Stimulated activated CD8-positive, alpha-beta memory T cell treated with anti-CD3 and anti-CD28 coated beads, Interleukin-7, amount 100 ng/mL, for 1 hour (primary cell): ENCODE measurements around the gene GPR62.

Experiments
- DNase-seq, 2 donors: peaks; one replicate each; pipeline ENCODE4 v3.0.0-alpha.2; 2020; ENCODE audit warnings: low read depth in 2 of 2

Gene GPR62

DNA sequence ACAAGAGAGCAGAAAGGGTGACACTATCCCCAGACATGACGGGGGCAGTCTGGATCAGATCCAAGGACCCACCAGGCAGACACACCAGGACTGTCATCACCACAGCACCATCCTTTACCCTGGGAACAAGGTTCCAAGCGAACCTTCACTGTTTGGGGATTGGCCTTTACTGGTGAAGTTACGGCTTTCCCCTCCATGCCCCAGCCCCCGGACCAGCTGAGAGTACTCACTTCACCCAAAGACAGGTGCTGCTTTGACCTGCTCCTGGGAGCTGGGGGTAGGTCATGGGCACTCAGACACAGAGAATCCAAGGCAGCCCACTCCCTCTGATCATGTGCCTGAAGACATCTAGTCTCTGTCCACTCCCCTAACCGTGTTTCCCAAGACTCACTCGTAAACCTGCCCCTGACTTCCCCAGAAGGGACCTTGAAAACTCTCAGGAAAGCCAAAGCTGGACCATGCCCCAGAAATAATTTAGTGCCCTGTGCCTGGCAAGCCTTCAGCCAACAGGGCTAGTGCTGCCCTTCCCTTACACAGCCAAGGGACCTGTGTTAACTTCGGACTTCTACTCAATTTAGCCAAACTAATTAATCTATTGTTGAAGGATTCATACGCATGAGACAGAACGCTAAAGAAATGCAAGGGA lies 16.3 kb upstream of the GPR62 start:
- no peak for DNase-seq

DNA sequence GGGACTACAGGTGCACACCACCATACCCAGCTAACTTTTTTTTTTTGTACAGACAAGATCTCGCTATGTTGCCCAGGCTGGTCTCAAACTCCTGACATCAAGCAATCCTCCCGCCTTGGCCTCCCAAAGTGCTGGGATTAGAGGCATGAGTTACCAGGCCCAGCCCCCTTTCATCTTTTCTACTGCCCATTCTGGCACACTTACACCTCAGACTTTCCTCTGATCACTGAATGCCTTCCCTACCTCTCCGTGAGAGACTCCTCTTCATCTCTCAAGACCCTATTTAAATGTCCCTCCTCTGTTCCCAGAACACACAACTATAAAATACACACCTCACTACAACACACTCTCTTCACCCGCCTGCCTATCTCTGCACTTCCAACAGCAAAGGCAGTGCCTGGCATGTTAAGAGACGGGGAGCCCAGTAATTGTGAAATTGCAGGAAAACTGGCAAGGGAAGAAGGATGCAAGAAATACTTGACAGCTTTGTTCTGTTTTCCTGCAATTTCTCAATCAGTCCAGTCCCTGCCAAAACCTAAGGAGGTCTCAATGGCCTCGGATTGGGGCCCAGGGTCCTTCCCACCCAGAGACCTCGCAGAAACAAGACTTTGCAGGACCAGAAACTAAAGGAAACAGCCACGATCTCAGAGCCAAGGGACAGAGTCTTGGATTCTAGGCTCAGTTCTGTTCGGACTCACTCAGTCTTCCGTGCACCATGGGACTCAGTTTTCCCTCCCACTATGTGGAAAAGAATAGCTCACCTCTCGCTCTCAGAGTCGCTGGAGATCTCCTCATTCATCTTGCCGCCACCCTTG lies 14.3 kb upstream of the GPR62 start:
- DNase-seq: no peak

DNA sequence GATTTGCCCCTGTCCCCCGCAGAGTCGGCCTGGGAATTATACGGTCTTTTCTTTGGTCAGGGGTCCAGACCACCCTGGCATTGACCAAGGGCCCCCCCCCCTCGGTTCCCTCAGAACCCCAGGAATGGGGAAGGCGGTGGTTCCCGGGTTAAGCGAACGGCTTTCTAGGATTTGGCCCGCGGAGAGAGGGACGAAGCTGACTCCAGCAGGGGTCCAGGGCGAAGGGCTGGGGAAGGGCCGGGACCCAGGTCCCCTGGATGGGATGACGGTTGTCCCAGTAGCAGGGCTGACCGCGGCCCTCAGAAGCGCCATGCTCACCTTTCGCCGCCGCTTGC lies 13.8 kb upstream of the GPR62 start:
- no peak for DNase-seq

DNA sequence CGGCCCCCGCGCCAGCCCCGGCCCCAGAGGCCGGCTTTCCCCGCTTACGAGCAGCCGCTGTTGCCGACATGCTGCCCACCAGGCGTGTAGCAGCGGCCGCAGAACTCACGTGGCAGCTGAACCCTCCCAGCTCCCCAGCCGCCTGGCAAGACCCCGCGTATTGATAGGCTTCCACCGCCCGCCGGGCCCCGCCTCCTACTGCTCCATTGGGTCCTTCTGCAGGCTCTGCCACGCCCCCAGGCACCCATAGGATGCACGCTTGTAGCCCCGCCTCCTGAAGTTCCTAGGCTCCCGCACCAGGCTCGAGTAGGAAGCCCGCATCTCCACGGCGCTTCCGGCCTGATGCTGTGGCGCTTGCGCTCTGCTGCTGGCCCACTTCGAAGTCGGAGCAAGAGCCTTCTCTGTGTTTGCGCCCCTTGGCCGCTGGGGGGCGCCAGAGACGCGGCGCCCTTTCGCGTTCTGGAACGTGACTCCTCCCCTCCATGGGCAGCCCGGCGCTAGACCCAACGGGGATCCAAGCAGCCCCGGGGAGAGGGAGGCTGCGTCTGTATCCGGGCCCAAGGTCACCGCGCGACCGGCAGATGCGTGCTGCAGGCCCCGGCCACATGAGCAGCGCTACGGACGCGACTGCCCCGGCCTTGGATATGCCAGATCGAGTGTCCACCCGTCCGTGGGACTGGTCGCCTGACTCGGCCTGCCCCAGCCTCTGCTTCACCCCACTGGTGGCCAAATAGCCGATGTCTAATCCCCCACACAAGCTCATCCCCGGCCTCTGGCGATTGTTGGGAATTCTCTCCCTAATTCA lies 13.2 kb upstream of the GPR62 start, which contains the start of the genes PARP3 and RRP9:
TSS of gene PARP3 (plus strand) at position 566 of the 805 bp plus-strand sequence. CDS start 993 bp downstream, outside the sequence.
TSS of gene RRP9 (minus strand) at position 107 of the 805 bp plus-strand sequence. CDS start at position 70, 37 bp downstream.
- peak; percentile 98 for DNase-seq

DNA sequence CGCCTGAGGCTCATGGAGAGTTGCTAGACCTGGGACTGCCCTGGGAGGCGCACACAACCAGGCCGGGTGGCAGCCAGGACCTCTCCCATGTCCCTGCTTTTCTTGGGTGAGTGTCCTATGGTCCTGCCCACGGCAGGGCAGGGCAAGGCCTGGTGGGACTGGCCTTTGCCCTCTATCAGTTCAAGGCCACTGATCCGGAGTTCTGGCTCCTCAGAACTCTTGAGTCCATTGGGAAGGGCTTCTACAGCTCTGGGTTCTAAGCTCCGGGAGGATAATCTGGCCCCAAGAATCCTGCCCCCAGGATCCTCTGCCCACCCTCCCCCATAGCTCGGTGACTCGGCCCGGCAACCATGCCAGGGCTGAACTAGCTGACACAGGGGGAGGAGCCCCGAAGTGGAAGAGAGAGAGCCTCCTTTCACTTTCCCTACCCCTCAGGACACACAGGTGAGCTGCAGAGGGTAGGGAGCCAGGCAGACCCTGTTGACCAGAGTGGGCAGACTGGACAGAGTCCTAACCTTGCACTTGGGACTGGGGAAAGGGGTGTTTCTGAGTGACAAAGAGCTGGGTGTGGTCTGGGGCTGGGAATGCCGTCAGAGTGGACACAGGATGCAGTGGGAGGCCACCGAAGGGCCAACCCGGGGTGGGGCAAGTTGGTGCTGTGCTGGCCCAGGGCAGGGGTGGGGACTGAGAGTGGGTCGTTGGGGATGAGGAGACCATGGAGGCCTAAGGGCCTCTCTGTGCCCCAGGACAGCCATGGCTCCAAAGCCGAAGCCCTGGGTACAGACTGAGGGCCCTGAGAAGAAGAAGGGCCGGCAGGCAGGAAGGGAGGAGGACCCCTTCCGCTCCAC lies 12.4 kb upstream of the GPR62 start:
- DNase-seq: peak in 1 of 2 donors; percentile 9

DNA sequence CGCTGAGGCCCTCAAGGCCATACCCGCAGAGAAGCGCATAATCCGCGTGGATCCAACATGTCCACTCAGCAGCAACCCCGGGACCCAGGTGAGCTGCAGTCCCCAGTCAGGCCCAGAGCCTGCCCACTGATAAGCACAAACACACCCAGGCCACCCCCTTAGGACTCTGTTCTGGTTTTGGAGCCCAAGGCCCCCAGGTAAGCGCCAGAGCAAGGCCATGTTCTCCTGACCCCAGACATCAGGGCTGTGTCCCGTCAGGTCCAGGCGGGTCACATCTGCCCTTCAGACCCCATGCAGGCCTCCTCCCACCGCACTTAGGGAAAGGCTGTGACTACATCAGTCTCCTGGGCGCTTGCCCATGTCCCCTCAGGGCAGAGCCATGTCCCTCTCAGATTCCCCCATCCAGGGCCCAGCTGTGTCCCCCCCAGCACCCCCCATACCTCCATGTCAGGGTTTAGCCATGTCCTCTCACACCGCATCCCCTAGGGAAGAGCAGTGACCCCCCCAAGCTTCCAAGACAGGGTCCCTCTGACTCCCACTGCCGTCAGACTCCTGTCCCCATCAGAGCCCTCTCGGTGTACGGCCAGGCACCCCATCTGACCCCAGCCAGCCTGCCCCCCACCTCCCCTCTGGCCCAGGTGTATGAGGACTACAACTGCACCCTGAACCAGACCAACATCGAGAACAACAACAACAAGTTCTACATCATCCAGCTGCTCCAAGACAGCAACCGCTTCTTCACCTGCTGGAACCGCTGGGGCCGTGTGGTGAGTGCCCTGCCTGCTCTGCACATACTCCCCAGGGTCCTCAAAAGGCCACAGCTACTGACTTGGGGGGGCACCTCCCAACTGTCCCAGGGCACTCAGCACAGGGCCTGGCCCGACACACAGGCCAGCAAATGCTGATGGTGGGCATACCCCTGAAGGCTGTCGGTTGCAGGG lies 11.5 kb upstream of the GPR62 start:
- no peak for DNase-seq

DNA sequence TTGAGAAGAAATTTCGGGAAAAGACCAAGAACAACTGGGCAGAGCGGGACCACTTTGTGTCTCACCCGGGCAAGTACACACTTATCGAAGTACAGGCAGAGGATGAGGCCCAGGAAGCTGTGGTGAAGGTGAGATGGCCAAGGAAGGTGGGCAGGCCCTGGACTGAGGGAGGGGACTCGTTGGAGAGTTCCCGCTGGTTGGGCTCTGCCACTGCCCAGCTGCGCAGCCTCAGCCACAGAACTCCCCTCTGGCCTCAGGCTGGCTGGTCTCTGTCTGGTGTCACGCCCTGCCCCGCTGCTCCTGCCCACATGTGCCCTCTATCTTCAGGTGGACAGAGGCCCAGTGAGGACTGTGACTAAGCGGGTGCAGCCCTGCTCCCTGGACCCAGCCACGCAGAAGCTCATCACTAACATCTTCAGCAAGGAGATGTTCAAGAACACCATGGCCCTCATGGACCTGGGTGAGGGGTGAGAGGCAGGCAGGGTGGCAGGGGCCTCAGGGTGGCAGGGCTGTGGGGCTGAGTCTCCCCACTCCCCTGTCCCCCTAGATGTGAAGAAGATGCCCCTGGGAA lies 10.6 kb upstream of the GPR62 start:
- no peak for DNase-seq

DNA sequence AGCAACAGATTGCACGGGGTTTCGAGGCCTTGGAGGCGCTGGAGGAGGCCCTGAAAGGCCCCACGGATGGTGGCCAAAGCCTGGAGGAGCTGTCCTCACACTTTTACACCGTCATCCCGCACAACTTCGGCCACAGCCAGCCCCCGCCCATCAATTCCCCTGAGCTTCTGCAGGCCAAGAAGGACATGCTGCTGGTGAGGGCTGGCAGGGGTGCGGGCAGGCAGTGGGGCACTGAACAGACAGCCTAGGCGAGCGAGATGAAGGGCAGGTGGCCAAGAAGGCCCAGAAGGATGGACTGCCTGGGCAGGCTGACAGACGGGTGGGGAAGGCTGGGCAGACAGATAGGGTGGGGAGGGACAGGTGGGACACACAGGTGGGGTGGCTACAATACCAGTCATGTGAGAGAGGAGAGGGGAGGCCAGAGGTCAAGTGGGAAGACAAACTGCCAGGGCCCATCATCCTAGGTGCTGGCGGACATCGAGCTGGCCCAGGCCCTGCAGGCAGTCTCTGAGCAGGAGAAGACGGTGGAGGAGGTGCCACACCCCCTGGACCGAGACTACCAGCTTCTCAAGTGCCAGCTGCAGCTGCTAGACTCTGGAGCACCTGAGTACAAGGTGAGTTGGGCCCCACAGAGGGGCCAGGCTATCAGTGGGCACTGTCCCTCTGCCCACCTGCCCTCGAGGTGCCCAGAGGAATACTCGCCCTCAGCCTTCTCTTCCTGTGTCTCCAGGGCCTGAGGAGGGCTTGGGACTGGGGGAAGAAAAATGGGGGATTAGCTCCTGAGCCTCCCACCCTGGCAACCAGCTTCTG lies 9.9 kb upstream of the GPR62 start:
- DNase-seq: no peak

DNA sequence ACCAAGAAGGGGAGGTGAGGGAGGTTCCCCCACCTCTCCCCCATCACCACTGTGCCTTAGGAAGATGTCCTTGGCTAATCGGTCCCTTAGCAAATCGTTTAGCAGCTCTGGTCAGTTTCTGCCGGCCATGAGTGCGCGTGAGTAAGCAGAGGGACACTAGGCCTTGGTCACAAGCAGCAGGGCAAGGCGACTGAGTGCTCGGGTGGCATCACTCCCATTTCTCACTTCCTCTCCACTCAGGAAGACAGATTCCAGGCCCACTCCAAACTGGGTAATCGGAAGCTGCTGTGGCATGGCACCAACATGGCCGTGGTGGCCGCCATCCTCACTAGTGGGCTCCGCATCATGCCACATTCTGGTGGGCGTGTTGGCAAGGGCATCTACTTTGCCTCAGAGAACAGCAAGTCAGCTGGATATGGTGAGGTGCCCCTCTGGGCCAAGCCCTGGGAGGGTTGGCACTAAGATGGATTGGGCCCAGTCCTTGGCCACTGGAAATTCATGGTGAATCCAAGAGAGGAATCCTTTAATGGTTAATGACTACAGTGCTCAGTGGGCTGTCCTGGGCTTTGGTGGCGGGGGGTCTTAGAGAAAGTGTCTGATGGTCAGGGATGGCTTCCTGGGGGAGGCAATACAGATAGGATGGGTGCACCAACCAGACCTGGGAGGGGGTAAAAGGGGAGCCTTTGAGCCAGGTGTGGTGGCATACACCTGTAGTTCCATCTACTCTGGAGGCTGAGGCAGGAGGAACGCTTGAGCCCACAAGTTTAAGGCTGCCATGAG lies 9.1 kb upstream of the GPR62 start:
- DNase-seq: no peak

DNA sequence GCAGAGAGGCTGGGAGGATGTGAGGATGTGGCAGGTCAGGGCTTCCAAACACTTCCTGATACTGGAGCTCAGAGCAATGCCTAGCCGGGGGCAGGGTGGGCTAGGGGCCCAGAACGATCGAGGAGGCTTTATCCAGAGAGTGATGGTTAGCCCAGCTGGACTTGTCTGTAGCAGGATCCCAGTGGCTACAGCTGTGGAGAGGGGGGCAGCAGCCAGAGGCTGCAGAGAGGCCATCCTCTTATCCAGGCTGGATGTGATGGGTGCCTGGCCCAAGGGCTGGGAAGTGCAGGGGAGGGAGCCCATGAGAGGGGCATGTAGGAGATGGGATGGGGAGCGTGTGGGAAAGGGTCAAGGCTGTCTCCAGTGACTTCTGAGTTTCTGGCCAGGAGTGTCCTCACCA lies 8.4 kb upstream of the GPR62 start:
- no peak for DNase-seq

DNA sequence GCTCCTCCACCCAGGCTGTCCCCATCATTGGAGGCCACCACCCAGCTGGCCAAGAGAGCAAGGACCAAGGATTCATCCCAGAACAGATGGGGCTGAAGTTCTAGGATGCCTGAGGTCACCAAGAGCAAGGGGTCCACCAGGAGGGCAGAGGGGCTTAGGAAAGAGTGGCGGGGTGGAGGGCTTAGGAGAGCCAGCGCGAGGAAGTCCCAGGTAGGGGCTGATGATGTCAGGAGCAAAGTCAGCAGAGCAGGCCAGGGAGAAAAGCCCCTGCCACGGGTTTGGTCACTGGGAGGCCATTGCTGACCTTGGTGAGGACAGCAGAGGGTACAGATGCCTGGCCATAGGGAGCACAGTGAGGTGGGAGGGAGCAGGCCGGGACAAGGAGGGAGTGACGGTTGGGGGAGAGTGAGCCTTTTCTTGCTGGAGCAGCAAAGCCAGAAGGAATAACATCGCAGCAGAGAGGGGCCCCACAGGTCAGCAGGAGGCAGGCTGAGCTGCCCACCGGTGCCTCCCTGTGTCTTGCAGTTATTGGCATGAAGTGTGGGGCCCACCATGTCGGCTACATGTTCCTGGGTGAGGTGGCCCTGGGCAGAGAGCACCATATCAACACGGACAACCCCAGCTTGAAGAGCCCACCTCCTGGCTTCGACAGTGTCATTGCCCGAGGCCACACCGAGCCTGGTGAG lies 7.8 kb upstream of the GPR62 start:
- no peak for DNase-seq

DNA sequence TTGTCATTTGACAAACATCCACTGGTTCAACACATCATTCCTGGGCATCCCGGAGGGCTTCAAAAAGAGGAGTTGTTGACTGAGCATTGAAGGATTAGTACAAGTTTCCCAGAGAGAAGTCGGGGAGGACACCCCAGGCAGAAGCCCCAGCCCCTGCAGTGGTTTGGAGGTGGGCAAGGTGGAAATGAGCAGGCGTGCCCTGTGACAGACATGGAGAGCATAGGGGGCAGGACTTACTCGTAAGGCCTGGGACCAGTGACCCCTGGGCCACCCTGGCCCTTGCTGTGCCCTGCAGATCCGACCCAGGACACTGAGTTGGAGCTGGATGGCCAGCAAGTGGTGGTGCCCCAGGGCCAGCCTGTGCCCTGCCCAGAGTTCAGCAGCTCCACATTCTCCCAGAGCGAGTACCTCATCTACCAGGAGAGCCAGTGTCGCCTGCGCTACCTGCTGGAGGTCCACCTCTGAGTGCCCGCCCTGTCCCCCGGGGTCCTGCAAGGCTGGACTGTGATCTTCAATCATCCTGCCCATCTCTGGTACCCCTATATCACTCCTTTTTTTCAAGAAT lies 7.1 kb upstream of the GPR62 start:
- DNase-seq: no peak

DNA sequence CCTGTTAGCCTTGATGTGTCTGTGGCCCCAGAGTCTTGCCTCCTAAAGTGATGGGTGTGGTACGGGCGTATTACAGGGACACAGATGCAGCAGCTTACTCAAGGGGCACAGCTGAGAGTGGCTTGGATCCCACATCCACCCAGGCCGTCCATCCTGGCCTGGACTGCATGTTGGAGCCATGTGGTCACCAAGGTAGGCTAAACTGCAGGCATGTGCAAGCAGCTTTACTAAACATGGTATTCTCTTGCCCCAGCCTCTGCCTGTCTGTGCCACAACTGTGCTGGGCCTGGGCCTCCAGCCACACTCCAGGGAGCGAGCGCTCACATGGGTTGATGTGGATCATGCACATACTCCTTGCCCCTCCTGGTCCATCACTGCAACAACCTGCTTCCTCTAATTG lies 6.1 kb upstream of the GPR62 start:
- no peak for DNase-seq

DNA sequence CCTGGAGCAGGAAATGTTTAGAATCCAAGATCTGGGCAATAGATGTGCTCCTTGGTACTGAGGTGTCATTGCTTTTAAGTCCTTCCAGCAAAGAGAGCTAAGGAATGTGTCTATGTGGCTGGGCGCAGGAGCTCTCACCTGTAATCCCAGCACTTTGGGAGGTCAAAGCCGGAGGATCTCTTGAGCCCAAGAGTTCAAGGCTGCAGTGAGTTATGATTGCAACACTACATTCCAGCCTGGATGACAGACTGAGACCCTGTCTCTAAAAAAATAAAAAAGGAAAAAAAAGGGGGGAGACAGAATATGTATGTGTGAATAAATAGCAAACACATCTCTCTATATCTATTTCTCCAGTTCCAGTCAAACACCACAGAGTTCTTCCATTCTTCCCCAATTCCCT lies 4.3 kb upstream of the GPR62 start:
- DNase-seq: no peak

DNA sequence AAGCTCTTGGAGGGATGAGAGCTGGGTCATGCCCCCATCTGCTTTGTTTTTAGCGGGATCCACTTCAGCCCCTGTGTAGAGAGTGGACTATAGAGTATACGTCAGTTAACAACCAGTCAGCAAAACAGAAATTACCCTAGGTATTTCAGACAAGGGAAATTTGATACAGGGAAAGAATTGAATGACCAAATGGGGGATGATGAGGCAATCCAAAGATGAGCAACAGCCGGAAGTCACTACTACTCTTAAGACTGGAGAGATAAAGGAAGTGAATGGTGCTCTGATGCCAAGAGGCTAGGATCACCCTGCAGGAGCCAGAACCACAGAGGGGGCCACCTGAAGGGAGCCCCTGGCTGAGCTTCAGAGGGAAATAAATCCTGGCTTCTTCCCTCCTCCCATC lies 1.7 kb upstream of the GPR62 start:
- DNase-seq: no peak

DNA sequence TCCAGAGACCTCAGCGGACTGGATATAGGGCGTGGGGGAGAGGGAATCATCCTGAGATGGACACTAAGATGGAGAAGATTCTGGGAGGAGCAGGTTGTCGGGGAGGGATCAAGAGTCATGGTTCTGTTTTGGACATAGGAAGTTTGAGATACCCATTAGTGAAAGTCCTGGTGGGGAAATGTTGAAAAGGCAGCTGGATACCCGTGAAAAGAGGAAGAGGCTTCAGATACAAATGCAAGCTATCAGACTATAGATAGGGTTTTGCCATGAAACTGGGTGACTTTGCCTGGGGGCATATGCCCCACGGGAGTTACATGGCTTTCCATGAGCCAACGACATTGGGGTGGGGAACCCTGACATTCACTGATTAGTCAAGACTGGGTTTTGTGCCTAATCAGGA lies 1.1 kb upstream of the GPR62 start:
- DNase-seq: no peak

DNA sequence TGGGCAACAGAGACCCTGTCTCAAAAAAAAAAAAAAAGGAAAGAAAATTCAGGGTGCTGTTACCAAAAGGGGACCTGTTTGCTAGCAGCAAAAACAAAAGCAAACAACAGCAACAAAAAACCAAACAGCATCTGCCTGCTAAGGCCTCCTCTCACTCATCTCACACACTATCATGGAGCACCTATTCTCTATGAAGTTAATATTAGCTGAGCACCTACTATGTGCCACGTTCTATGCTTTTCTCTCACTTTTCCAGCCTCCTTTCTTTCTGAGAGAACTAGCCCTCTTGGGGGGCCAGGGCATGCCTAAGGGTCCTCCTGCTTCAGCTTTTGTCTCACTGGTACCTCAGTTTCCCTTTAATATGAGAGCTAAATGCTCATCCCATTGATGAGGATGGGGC lies 468 bp upstream of the GPR62 start:
- no peak for DNase-seq
